NOMO-1 treated with DMSO at 0.1 percent for 48 hours (cell line): ENCODE measurements around the gene TAP2.
"Not testable (repeated sequence)": the region's sequence is repeated elsewhere in the genome, so short reads cannot be mapped to it uniquely, and the experiment has no call there.

Experiments used
- DNase-seq: peaks from one replicate; lab custom pipeline; 2025; ENCODE audit not compliant: unreplicated experiment; lab: John Stamatoyannopoulos, UW

TAP2 gene

DNA sequence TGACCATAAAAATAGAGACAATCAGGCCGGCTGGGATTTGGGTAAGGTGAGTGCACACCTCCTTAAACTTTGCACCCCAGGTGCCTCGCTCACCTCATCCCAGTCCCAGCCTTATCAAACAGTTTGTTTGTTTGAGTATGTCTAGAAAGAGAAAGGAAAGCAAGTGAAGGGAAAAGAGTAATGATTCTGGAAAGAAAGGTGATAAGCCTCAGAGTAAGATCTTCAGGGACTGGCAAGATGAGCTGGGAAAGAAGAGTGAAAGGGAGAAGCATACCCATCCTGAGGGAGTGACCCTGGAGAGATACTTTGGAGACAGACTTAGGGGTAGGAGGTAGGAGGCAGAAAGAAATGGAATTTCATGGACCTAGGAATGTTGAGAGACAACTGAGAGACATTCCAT, 1.7 kb downstream of the TAP2 start:
- DNase-seq, result no peak

DNA sequence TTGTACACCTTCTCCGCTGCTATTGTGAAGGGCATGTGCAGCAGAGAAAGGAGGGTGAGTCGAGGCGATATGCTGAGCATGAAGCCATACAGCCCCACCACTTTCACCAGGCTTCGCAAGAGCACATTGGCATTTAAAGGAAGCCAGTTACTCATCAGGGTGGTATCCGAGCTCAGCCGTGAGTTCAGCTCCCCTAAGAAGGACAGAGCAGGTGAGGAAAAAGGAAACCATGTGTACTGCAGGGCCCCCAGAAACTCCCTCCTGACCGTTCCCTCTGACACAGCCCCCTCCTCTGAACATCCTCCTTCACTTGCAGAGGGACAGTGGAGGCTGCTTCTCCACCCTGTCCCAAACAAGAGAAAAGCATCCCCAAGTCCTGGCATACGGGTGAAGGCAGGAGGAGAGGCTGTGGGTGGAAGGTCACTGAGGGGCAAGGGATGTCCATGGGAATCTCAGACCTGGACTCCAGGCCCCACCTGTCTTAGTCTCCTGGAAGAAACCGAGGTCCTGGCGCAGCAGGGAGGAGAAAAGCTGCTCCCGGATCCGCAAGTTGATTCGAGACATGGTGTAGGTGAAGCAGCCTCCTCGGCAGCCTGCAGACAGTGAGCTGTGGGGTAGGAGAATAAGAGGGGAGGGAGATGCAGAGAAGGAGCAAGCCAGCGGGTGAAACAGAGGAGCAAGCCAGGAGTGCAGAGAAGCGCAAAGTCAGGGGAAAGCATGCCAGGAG, 3.2 kb downstream of the TAP2 start:
- DNase-seq, result no peak

DNA sequence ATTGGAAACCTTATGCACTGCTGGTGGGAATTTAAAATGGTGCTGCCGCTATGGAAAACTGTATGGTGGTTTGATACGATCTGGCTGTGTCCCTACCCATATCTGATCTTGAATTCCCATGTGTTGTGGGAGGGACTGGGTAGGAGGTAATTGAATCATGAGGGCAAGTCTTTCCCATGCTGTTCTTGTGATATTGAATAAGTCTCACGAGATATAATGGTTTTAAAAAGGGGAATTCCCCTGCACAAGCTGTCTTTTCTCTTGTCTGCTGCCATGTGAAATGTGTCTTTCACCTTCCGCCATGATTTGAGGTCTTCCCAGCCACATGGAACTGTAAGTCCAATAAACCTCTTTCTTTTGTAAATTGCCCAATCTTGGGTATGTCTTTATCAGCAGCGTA, 4.9 kb downstream of the TAP2 start:
- DNase-seq, result no peak

DNA sequence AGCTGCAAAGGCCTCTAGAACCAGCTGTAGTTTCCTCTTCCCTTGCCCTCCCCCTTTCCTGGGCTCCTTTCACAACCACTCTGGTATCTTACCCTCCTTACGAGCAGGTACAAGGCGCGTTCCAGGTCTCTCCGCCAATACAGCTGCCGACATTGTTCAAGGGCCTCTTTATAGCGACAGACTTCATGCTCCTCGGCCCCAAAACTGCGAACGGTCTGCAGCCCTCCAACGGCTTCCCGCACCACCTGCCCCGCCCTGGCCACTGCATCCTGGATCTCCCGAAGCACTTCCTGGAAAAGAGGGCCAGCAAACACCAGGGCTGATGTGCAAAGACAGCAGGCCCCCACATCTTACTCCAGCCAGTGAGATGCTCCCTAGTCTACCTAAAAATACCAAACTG, 6.0 kb downstream of the TAP2 start:
- no peak for DNase-seq

DNA sequence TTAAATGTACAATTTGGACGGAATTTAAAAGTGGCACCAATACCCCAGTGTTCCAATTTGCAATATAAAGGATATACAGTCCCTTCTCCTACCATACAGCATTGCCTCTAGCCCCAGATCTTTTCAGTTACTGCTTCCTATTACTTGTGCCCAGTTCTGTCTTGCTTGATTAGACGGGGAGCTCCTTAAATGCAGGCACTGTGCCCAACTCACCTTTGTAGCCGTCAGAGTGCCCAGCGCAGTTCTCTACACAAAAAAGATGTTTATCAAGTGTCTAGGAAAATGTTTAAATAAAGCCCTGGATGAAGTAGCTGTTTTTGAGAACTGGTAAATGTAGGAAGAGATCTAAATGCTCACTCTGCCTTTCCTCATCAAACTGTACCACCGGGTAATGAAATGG, 7.6 kb downstream of the TAP2 start:
- no peak for DNase-seq

DNA sequence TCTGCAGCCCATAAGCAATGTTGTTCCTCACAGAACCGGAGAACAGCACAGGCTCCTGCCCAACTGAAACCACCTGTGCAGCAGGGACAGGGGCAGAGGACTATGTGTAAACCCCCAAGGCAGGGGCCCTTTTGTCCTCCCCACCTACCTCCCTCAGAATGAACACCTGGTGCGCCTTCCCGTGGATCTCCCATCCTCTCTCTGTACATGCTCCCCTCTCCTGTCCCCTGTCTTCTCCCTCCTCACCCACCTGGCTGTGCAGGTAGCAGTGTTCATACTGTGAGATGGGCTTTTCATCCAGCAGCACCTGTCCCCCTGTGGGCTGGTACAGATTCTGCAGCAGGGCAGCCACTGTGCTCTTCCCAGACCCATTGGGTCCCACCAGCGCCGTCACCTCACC, 8.5 kb downstream of the TAP2 start:
- no peak for DNase-seq

DNA sequence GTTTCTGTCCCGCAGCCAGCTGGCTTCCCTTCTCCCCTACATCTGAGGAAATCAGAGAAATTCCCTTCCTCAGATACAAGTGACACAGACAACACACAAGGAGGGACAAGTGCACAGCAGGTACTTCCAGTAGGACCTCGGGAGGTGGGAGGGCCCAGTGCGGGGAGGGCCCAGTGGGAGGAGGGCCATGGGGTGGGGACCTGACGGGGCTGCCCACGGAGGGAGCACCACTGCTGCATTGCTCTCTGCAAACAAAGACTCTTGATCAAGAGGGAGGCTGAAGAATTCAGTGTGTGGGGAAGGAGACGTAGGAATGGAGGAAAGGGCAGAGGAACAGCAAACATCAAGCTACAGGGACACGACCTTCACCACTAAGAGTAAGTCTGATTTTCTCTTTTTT, 9.0 kb downstream of the TAP2 start:
- DNase-seq, result no peak

DNA sequence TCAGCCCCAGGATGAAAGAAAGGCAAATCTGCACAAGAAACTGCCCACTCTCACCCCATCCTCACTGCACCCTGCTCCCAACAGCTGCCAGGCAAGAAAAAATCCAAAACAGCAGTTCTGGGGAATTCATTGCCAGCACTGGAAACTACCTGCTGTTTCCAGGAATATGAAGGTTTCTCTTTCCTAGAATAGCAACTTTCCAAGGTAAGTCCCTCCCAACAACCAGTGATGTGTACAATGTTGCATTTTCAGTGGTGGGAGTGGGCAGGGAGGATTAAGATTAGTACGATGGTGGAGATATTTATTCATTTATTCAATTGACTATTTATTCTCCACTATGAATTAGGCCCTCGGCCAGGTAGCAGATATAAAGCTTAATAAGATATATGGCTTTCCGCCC, 11.5 kb downstream of the TAP2 start:
- no peak for DNase-seq

DNA sequence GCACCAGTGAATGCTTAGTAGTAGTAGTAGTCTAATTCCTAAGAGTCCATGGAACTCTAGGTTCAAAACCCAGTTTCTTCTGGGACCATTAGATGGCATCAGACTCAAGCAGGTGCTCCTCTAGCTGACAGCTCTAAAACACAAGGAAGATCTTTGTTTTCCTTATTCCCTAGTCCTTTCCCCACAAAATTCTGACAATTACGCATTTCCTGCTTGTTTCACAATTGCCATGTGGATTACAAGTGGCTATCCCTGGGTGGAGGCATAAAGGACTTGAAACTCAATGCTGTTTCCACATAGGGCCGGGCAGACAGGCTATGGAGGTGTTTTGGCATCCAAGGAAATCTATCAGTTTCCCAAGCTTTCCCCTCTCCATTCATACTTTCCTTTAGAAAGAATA, 12.6 kb downstream of the TAP2 start:
- no peak for DNase-seq

DNA sequence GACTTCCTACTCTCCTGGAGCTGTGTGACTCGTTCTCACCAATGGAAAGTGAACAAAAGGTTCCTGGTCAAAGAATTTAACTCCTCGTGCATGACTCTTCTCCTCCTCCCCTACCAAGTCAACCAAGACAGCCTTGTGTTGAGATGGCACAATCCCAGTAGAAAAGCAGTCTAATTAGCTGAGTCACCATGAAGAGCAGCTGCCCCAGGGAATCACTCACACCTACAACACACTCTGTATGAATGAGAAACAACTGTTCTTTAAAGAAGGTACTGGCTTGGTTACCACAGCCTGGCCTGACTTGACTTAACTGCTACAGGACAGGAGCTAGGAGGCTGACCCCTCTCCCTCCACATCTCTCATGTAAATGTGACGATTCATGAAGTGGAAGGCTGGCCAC, 18.8 kb downstream of the TAP2 start:
- peak; percentile 3 for DNase-seq

DNA sequence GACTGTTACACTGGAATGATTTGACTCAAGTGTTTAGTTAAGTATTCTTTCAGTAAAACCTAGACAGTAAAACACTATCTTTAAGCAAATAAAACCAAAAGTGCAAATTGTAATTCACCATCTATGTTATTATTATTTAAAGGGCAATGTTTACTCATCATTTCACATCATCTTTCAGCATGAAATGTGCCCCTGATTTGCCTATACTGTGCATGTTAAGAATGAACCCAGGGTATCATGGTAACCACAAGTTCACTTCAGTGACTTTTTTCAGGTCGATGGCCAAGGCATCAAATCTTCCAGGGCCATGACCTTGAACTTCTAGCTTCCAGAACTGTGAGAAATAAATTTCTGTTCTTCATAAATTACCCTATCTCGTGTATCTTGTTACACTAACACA, 19.7 kb downstream of the TAP2 start:
- no peak for DNase-seq

DNA sequence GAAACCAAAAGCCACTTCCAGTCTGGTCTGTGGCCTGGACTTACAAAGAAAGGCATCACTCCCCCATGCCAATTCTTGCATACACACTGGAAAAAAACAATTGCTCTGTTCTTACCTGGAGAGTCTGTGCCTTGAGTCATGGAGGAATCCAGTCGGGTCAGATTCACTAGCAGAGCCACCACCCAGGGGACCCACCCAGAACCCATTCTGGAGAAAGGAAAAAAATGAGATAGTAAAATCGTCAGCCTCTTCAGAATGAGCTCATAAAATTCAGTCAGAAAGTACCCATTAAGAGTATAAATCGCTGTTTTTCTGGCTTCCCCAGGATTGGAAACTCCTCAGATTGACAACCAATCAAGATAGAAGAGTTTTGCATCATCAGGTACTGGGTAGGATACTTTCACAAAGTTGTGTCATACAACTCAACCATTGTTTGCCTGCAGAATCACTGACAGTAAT, 21.8 kb downstream of the TAP2 start, which contains the start of gene HLA-DOB:
Gene HLA-DOB, minus strand, starts transcription at position 257 of the 459 bp plus-strand sequence. Its CDS starts 51 bp downstream, at position 206.
- DNase-seq, result peak; percentile 43

DNA sequence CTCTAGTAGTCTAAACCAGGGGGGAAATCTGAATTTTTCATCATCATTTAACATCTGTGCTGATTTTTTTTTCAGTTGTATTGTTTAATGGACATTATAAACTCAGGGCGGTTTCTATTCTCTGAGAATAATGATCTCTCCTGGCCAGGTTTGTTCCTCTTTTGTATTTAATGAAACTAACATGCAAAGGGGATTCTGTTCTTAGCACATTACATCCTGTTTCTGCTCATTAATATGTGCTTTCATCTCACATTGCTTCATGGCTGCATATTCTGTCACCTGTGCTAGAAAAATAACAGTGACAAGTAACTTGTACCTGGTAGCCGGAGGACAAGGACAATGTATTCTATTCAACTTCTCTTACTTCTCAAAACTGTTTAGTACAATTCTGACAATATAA, 22.5 kb downstream of the TAP2 start:
- DNase-seq, result peak; percentile 79

DNA sequence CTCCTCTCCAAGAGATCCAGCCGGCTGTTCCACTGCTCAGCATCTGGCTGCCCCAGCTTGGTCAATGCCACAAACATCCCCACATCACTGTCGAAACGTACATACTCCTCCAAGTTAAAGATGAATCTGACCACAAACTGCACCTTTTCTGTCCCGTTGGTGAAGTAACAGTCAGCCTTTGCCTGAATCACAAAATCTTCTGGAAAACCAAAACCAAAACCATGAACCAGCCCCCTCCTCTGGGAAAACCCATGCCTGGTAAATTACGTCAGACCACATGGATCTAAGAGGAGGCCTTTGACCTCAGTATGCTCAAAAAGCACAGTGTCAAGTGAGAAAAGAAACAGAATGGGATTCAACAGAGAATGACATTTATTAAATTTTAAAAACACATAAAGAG, 23.4 kb downstream of the TAP2 start:
- DNase-seq, result no peak

DNA sequence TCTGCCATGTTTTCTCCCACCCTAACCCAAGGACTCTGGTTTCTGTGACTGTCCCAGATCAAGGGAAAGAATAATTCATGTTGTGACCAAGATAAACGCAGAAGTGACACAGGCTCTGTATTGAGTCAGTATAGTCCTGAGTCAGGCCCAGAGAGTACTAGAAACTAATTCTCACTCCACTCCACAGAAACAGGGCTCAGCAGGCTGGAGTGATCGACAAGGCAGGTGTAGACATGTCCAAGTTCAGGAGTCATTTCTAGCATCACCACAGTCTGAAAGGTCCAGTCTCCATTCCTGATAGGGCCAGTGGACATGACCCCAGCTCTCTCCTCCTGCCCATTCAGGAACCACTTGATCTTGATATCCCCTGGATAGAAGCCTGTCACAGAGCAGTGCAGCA, 24.4 kb downstream of the TAP2 start:
- DNase-seq, result no peak

DNA sequence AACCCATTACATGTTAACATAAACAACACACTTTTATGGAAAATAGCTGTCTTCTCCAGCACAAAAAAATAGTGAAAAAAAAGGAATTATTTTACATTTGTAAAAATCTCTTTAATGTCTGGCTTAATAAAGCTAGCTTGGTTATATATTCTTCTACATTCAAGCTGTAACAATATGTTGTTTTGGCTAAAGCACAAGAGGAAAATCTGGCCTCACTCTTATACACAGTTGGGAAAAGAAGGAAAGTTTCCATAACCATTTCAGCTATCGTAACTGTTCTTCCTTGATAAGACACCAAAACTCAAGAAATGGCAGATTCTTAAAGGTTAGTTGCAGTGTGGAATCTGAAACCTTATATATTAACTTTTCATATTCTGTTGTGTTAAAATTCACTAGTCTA, 29.4 kb downstream of the TAP2 start:
- no peak for DNase-seq

DNA sequence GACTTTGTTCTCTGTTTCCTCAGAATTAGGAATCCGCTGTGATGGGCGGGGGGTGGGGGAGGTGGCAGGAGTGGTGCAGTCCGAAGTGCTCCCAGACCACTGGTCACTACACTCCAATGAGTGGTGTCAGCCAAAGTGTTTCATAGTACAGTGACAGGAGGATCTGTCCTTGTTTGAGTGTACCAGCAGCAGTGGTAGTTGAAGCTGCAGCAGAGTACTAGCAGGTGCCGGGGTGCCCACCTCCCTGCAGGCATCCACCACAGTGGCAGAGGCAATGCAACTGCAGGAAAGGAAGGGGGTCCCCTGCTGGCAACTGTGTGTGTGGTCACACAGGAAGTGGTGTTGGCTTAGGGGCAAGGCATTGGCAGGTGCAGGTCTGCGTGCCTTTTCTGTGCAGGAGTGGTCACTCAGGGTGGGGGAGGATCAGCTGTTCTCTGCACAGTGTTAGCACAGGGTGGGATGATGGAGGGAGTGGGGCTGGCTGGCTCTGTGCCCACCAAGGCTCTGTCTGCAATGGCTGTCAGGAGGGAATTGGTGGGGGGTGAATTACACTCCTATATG, 31.4 kb downstream of the TAP2 start:
- no peak for DNase-seq

DNA sequence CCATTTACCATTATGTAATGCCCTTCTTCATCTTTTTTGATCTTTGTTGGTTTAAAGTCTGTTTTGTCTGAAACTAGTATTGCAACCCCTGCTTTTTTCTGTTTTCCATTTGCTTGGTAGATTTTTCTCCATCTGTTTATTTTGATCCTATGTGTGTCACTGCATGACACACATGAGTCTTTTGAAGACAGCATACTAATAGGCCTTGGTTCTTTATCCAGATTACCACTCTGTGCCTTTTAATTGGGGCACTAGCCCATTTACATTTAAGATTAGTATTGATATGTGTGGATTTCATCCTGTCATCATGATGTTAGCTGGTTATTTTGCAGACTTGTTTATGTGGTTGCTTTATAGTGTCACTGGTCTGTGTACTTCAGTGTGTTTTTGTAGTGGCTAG, 33.1 kb downstream of the TAP2 start:
- DNase-seq, result not testable (repeated sequence)

DNA sequence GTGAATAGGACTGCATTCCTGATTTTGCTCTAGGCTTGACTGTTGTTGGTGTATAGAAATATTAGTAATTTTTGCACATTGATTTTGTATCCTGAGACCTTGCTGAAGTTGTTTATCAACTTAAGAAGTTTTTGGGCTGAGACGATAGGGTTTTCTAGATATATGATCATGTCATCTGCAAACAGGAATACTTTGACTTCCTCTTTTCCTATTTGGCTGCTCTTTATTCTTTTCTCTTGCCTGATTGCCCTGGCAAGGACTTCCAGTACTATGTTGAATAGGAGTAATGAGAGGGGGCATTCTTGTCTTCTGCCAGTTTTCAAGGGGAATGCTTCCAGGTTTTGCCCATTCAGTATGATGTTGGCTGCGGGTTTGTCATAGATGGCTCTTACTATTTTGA, 35.1 kb downstream of the TAP2 start:
- DNase-seq, result no peak

DNA sequence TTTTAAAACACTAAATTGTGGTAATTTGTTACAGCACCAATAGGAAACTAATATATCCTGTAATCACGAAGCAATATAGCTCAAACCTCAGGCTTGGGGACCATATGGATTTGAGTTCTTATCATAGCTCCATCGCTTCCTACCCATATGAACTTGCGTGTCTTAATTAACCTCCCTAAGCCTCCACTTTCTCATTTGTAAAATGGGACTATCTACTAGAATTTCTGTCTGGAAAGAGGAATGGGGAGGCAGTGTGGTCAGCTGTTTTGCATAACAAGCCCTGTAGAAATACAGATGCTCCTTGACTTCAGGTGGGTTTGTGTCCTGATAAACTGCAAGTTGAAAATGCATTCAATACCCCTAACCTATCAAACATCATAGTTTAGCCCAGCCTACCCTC, 38.8 kb downstream of the TAP2 start:
- no peak for DNase-seq

DNA sequence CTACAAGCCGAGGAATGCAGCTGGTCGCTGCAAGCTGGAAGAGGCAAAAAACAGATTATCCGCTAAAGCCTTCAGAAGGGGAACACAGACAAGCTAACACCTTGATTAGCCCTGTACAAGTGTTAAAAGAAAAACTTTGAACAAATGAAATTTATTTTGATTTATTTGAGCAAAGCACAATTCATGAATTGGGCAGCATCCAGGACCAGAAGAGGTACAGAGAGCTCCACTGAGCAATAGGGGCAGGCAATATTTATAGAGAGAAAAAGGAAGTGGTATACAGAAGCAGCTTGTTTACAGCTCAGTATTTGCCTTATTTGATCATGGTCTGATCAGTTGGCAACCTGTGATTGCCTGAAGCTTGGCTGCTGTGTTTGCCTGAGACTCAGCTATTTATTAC, 39.4 kb downstream of the TAP2 start:
- peak; percentile 17 for DNase-seq

DNA sequence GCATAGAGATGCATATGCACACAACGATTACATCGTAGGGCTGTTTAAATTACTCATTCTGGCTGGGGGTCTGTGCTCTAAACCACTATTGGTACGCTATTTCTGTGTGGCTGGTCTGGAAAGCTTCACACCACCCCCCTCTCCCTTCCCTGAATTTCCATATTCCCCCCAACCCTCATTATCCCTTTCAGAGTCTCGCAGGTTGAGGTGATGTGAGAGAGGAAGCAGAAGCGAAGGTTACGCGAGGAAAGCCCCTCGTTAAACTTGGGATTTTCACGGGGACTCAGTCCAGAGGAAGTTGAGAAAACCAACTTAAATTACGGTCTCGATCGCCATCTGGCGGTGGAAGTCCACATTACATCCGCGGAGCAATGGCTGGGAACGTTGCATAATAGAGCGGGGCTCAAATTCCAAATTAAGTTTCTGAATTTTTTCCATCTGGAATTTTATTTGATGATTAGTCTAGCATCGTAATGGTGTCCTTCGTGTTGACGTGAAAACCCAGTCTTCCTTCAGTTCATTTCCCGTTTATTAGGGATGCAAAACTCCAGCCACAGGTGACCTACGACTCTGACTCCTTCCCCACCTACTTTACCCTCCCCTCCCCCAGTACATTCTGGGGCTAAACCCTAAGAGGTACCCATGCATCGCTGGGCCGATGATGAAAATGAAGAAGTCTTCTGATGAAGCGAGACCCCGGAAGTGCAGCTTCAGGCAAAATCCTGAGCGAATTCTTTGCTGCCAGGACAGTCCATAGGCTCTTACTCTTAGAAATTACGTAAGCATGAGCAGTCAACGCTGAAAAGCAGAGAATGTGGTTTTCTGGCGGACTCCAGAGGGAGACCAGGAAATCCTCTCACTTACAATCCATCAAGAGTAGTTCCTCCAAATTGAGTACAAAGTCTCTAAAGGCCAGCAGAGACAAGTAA, 41.4 kb downstream of the TAP2 start:
- DNase-seq, result peak; percentile 66
